A673 (cell line): ENCODE data around the gene FXYD7. TPM values are rescaled to one million over a fixed set of nuclear protein-coding genes. Genes with fewer than 3 reads are reported as not detected.

ENCODE experiments used
- BruUV-seq: library from RNA; stranded (reverse); fragments of 400-500 nt; replicated peaks from 2 replicates; lab custom pipeline; 2021; lab: Mats Ljungman, UMichigan
- CTCF ChIA-PET: fragments of 300-600 bp; sonication (Branson Sonifier 250); formaldehyde crosslinking; loops from one replicate; lab custom pipeline; 2022; ENCODE audit warnings: antibody characterized with exemption; lab: Charles Lee
- POLR2A ChIA-PET: fragments of 300-600 bp; sonication (Branson Sonifier 250); formaldehyde crosslinking; loops from one replicate; lab custom pipeline; 2022; ENCODE audit warnings: antibody characterized with exemption; ENCODE audit not compliant: low non-redundant PET; lab: Charles Lee
- DNase-seq: peaks from one replicate; pipeline ENCODE4 v3.0.0-alpha.2; 2015; ENCODE audit warnings: low spot score
- H3K27ac ChIP-seq: fragments of 200-600 bp; sonication (generic); 2 replicates; pipeline ENCODE4 v1.5.1; 2016; ENCODE audit warnings: mixed run types, low read depth, mild to moderate bottlenecking, mixed read lengths, antibody characterized with exemption, low read length; ENCODE audit not compliant: poor library complexity, severe bottlenecking
- H3K27me3 ChIP-seq: fragments of 200-600 bp; sonication (generic); replicated peaks from 2 replicates; pipeline ENCODE4 v1.6.1; 2017; ENCODE audit warnings: mixed run types, low read depth, mild to moderate bottlenecking, mixed read lengths, antibody characterized with exemption, low read length; ENCODE audit not compliant: insufficient read depth, poor library complexity
- H3K36me3 ChIP-seq: fragments of 200-600 bp; sonication (generic); 2 replicates; pipeline ENCODE4 v1.6.1; 2016; ENCODE audit warnings: mixed run types, mild to moderate bottlenecking, mixed read lengths, antibody characterized with exemption, low read length; ENCODE audit not compliant: insufficient read depth, poor library complexity, severe bottlenecking
- H3K4me1 ChIP-seq: fragments of 200-600 bp; sonication (generic); 2 replicates; pipeline ENCODE4 v1.6.1; 2017; ENCODE audit warnings: mixed run types, mild to moderate bottlenecking, mixed read lengths, antibody characterized with exemption, low read length; ENCODE audit not compliant: insufficient read depth, poor library complexity, severe bottlenecking
- H3K4me3 ChIP-seq: fragments of 200-600 bp; sonication (generic); 2 replicates; pipeline ENCODE4 v1.5.1; 2016; ENCODE audit warnings: low read depth, mixed run types, mild to moderate bottlenecking, mixed read lengths, low read length; ENCODE audit not compliant: poor library complexity, severe bottlenecking
- H3K9me3 ChIP-seq: fragments of 200-600 bp; sonication (generic); 2 replicates; pipeline ENCODE4 v1.6.1; 2016; ENCODE audit warnings: mixed run types, low read depth, mild to moderate bottlenecking, mixed read lengths, antibody characterized with exemption, low read length; ENCODE audit not compliant: poor library complexity, severe bottlenecking
- CTCF ChIP-seq: fragments of 300-800, 200-600 bp; sonication (generic); conservative IDR thresholded peaks from 2 replicates; pipeline ENCODE4 v1.5.1; 2017; ENCODE audit warnings: low read depth, mild to moderate bottlenecking, antibody characterized with exemption, low read length, moderate library complexity, mixed read lengths
- EZH2 ChIP-seq: fragments of 200-600 bp; sonication (generic); IDR thresholded peaks from 2 replicates; pipeline ENCODE4 v1.6.1; 2017; ENCODE audit warnings: borderline replicate concordance, low read depth, mild to moderate bottlenecking, mixed read lengths, antibody characterized with exemption, low read length; ENCODE audit not compliant: poor library complexity, severe bottlenecking
- intact Hi-C: fragments of 100-400 bp; cut with micrococcal nuclease; formaldehyde crosslinking; loops from one replicate; pipeline ENCODE4 v1.10.0; 2022; ENCODE audit not compliant: unreplicated experiment
- total RNA-seq: library from RNA; stranded (reverse); gene quantifications from 2 replicates; pipeline ENCODE4 v1.2.3, GENCODE V29; 2021

FXYD7 gene
- total RNA-seq, 1 experiment from 2014 or later = 0.56 TPM

- DNase-seq = no peak
- Histone ChIP-seq H3K9me3 (no peaks in the 10 kb centered on the region), H3K4me3 (no peak overlapping the region), H3K27me3 (no peaks in the 10 kb centered on the region), H3K36me3 (no peaks in the 10 kb centered on the region), H3K4me1 (peaks cover 5% of the 10 kb centered on the region), H3K27ac (no peak overlapping the region)
- ChIA-PET POLR2A (no interaction called here), CTCF (no interaction called here)
- intact Hi-C loops = no loop called here
- no TSS peak for BruUV-seq
- TF ChIP-seq CTCF = no peak
These were observed 48.4 kb upstream of the FXYD7 start for GRCh38 chr19:35094656-35095055.

DNA sequence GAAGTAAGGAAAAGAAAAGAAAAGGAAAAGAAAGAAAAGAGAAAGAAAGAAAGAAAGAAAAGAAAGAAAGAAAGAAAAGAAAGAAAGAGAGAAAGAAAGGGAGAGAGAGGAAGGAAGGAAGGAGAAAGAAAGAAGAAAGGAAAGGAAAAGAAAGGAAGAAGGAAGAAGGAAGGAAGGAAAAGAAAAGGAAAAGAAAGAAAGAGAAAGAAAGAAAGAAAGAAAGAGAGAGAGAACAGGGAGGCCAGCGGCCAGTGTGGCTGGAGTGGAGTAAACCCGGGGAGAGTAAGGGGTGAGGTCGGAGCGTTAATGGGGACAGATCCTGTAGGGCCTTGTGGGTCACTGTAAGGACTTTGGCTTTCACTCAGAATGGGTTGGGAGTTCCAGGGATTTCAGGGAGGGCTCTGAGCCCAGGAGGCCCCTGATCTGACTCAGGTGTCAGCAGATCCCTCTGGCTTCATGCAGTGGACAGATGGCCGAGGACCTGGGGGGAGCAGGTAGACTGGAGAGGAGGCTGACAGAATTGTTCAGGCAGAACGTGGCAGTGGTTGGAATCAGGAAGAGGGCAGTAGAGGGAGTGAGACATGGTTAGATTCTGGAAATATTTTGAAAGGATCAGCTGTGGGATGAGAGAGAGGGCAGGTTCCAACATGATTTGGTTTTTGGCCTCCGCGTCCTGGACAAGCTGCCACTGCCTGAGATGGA lies 47.2 kb upstream of the FXYD7 start:
- Histone ChIP-seq H3K27ac (no peak overlapping the region), H3K4me1 (peaks cover under 1% of the 10 kb centered on the region), H3K36me3 (no peaks in the 10 kb centered on the region), H3K4me3 (no peak overlapping the region), H3K9me3 (no peaks in the 10 kb centered on the region), H3K27me3 (no peaks in the 10 kb centered on the region)
- DNase-seq = no peak
- no peak for TF ChIP-seq CTCF
- TF ChIP-seq EZH2 = no peak
- no TSS peak for BruUV-seq
- CTCF ChIA-PET = no interaction called here
- POLR2A ChIA-PET = no interaction called here
- intact Hi-C loops = no loop called here

GRCh38 chr19:35098413-35099049 lies 44.5 kb upstream of the FXYD7 start:
- Histone ChIP-seq H3K4me3 (no peak overlapping the region), H3K4me1 (no peaks in the 10 kb centered on the region), H3K27me3 (no peaks in the 10 kb centered on the region), H3K9me3 (no peaks in the 10 kb centered on the region), H3K36me3 (no peaks in the 10 kb centered on the region), H3K27ac (no peak overlapping the region)
- intact Hi-C loops = no loop called here
- DNase-seq = no peak
- CTCF ChIA-PET = no interaction called here
- BruUV-seq = no TSS peak
- POLR2A ChIA-PET = no interaction called here
- no peak for TF ChIP-seq EZH2
- no peak for TF ChIP-seq CTCF
